Body of pancreas (tissue), 4 donors: Measurements from ENCODE around the gene LRSAM1.

Source experiments
- POLR2A ChIP-seq, 3 donors: fragments of 450-650 bp; IDR thresholded peaks; one replicate each; pipeline ENCODE4 v1.6.1; 2016; ENCODE audit warnings: antibody characterized with exemption in 3 of 3, mild to moderate bottlenecking in 2 of 3
- TF ChIP-seq, protein P1 (sequence below), 7 experiments: fragments of 450-650 bp in 4 of 7; fragments of 200-600 bp in 3 of 7; sonication (generic) in 3 of 7; IDR thresholded peaks; one replicate each; pipeline ENCODE4 v1.5.1; 2016 to 2019; ENCODE audit warnings: antibody characterized with exemption in 7 of 7

DNA sequence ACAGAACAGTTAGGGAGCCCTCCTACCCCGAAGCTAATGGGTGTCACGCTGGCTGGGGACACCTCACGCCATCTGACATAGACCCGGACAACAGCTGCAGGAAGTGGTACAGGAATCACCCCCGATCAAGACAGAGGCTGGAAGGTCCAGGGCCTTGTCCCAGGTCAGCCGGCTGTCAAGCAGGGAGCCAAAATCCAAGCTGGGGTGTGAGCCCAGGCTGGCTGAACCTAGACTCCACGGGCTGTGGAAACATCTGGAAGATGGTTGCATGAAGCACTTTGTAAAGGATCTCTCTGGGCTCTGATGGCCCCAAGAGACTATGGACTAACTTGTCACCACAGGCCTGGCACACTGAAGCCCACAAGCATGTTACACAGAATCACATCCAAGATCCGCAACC lies 91.9 kb downstream of the LRSAM1 start:
- no peak for TF ChIP-seq POLR2A (IDR thresholded peaks at IDR 0.05)
- TF ChIP-seq, protein P1, sequence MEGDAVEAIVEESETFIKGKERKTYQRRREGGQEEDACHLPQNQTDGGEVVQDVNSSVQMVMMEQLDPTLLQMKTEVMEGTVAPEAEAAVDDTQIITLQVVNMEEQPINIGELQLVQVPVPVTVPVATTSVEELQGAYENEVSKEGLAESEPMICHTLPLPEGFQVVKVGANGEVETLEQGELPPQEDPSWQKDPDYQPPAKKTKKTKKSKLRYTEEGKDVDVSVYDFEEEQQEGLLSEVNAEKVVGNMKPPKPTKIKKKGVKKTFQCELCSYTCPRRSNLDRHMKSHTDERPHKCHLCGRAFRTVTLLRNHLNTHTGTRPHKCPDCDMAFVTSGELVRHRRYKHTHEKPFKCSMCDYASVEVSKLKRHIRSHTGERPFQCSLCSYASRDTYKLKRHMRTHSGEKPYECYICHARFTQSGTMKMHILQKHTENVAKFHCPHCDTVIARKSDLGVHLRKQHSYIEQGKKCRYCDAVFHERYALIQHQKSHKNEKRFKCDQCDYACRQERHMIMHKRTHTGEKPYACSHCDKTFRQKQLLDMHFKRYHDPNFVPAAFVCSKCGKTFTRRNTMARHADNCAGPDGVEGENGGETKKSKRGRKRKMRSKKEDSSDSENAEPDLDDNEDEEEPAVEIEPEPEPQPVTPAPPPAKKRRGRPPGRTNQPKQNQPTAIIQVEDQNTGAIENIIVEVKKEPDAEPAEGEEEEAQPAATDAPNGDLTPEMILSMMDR (IDR thresholded peaks at IDR 0.05): no peak
